ENCODE results near the gene NALCN.

DNA sequence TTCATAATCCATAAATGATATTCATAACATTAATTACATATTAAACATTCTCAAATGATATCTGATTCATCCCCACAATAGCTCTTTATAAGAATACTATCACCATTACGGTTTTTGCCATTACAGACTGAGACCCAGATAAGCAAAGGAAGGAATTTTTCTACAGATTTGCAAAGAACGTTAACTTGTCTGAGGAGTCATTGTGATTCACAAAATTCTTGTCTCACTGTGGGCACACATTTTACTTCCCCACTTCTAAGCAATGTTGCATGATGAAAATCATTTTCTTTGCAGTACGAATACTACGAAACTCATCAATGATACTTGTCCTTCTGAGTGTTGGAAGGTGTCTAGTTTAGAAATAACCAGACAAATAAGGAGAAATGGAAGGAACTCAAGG, 70.1 kb downstream of the NALCN start:
- TF ChIP-seq, protein P1, sequence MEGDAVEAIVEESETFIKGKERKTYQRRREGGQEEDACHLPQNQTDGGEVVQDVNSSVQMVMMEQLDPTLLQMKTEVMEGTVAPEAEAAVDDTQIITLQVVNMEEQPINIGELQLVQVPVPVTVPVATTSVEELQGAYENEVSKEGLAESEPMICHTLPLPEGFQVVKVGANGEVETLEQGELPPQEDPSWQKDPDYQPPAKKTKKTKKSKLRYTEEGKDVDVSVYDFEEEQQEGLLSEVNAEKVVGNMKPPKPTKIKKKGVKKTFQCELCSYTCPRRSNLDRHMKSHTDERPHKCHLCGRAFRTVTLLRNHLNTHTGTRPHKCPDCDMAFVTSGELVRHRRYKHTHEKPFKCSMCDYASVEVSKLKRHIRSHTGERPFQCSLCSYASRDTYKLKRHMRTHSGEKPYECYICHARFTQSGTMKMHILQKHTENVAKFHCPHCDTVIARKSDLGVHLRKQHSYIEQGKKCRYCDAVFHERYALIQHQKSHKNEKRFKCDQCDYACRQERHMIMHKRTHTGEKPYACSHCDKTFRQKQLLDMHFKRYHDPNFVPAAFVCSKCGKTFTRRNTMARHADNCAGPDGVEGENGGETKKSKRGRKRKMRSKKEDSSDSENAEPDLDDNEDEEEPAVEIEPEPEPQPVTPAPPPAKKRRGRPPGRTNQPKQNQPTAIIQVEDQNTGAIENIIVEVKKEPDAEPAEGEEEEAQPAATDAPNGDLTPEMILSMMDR (IDR thresholded peaks at IDR 0.05), result no peak
- no peak for TF ChIP-seq POLR2A (IDR thresholded peaks at IDR 0.05)
